K562 (cell line): Measurements from ENCODE around the gene CPN2. TPM values are rescaled to one million over a fixed set of nuclear protein-coding genes. Genes with fewer than 3 reads are reported as not detected.
A peak's percentile ranks its signal among the peaks of the same experiment; 100 is the strongest.

Experiments
- AFF4 ChIP-seq: sonication (generic); formaldehyde crosslinking; IDR thresholded peaks from 2 replicates; pipeline ENCODE4 v1.8.0; 2023; ENCODE audit warnings: mild to moderate bottlenecking, missing genetic modification reagents
- ATF3 ChIP-seq, 2 experiments: fragments of 450-650 bp in 1 of 2; sonication (generic) in 1 of 2; formaldehyde crosslinking in 1 of 2; IDR thresholded peaks in 1 of 2; conservative IDR thresholded peaks in 1 of 2; 2 replicates each; pipeline versions ENCODE4 v1.6.1 to v1.8.1; 2016 to 2023; ENCODE audit warnings: mild to moderate bottlenecking in 2 of 2, moderate library complexity in 2 of 2, inconsistent platforms in 1 of 2, missing genetic modification reagents in 1 of 2
- HNRNPUL1 ChIP-seq: fragments of 200-400 bp; formaldehyde crosslinking; IDR thresholded peaks from 2 replicates; pipeline ENCODE4 v1.6.1; 2017; ENCODE audit warnings: low read length
- ID3 ChIP-seq, 2 experiments: fragments of 250-450 bp in 1 of 2; fragments of 450-650 bp in 1 of 2; sonication (Bioruptor Pico) in 1 of 2; IDR thresholded peaks; 2 replicates each; pipeline versions ENCODE4 v1.6.1 to v1.8.0; 2016 to 2021; ENCODE audit warnings: mild to moderate bottlenecking in 2 of 2, moderate library complexity in 2 of 2, missing compliant biosample characterization in 1 of 2, missing genetic modification characterization in 1 of 2
- NELFE ChIP-seq: IDR thresholded peaks from 2 replicates; pipeline ENCODE4 v1.6.1; 2011; ENCODE audit warnings: mild to moderate bottlenecking; ENCODE audit not compliant: insufficient read depth, insufficient read length
- NFXL1 ChIP-seq: fragments of 450-650 bp; formaldehyde crosslinking; IDR thresholded peaks from 2 replicates; pipeline ENCODE4 v1.4.0; 2021; ENCODE audit warnings: mild to moderate bottlenecking
- RBM15 ChIP-seq: fragments of 200-400 bp; formaldehyde crosslinking; IDR thresholded peaks from 2 replicates; pipeline ENCODE4 v1.6.1; 2018; ENCODE audit warnings: mild to moderate bottlenecking, low read length, moderate library complexity; ENCODE audit not compliant: insufficient read depth
- RUNX1 ChIP-seq: sonication (generic); IDR thresholded peaks from 2 replicates; pipeline ENCODE4 v1.6.1; 2016; ENCODE audit warnings: antibody characterized with exemption, low read depth
- SMARCC2 ChIP-seq: fragments of 450-650 bp; IDR thresholded peaks from 2 replicates; pipeline ENCODE4 v1.6.1; 2017; ENCODE audit warnings: antibody characterized with exemption, moderate library complexity, mild to moderate bottlenecking, low read depth
- SRF ChIP-seq, 2 experiments: fragments of 250-450, 450-650 bp in 1 of 2; sonication (Bioruptor Pico) in 1 of 2; sonication (generic) in 1 of 2; formaldehyde crosslinking; IDR thresholded peaks; 2 replicates each; pipeline versions ENCODE4 v1.5.0 to v1.5.1; 2020 to 2022; ENCODE audit warnings: mild to moderate bottlenecking in 1 of 2, missing genetic modification reagents in 1 of 2
- THRB ChIP-seq: fragments of 450-650 bp; formaldehyde crosslinking; conservative IDR thresholded peaks from 2 replicates; pipeline ENCODE4 v1.4.0; 2022; ENCODE audit warnings: mild to moderate bottlenecking, missing genetic modification characterization
- TRIM28 ChIP-seq: fragments of 450-650 bp; IDR thresholded peaks from 2 replicates; pipeline ENCODE4 v1.6.1; 2017
- ZBTB33 ChIP-seq: sonication (generic); formaldehyde crosslinking; IDR thresholded peaks from 2 replicates; pipeline ENCODE4 v1.8.1; 2023; ENCODE audit warnings: mild to moderate bottlenecking, missing genetic modification reagents
- ZNF124 ChIP-seq: sonication (generic); formaldehyde crosslinking; IDR thresholded peaks from 2 replicates; pipeline ENCODE4 v1.8.1; 2022; ENCODE audit warnings: missing genetic modification reagents
- ZNF511 ChIP-seq: sonication (generic); formaldehyde crosslinking; IDR thresholded peaks from 2 replicates; pipeline ENCODE4 v1.8.0; 2022; ENCODE audit warnings: mild to moderate bottlenecking, missing genetic modification reagents
- ZNF785 ChIP-seq: fragments of 250-450 bp; sonication (Bioruptor Pico); IDR thresholded peaks from 2 replicates; pipeline ENCODE4 v1.4.0; 2020; ENCODE audit warnings: mild to moderate bottlenecking
- ZNF79 ChIP-seq: fragments of 250-450 bp; sonication (Bioruptor Pico); IDR thresholded peaks from 2 replicates; pipeline ENCODE4 v1.4.0; 2020; ENCODE audit warnings: low read depth, mild to moderate bottlenecking, moderate library complexity
- polyA plus RNA-seq, 8 experiments: library from polyadenylated mRNA; depleted of rRNA in 4 of 8; stranded (reverse) in 5 of 8; unstranded in 3 of 8; fragments of >200 nt; fragmentation: Nextera tagmentation in 2 of 8; fragmentation: Illumina TruSeq in 1 of 8; extraction: Ambion mirVana in 2 of 8; extraction: Trizol in 1 of 8; gene quantifications; 2 replicates each; pipeline versions ENCODE4 v1.2.1 to v1.2.3, GENCODE V29; 2011 to 2014; ENCODE audit warnings: inconsistent platforms in 1 of 8, missing spikeins in 1 of 8
- total RNA-seq, 7 experiments: library from RNA; depleted of rRNA in 6 of 7; stranded (reverse); fragments of >200 nt in 6 of 7; fragmentation: Illumina TruSeq in 2 of 7; extraction: Trizol in 2 of 7; gene quantifications; 2 replicates each; pipeline versions ENCODE4 v1.2.1 to v1.2.3, GENCODE V29; 2011 to 2021; ENCODE audit warnings: low replicate concordance in 1 of 7

Gene CPN2
- total and polyA plus RNA-seq, 9 of the 15 experiments (the other 6 are each of a cell fraction or from before 2014, with no cell fraction given) = not detected

GRCh38 chr3:194333212-194333980 lies 17.7 kb downstream of the CPN2 start (continued):
- TF ChIP-seq ATF3 (IDR thresholded peaks at IDR 0.05) (no peak), ATF3 (CRISPR knock-in tag; conservative IDR thresholded peaks at IDR 0.05) (peak; percentile 74; the same call in 1 of the 2 replicates), NFXL1 (CRISPR knock-in tag) (no peak), ZBTB33 (peak; percentile 46; the same call in 1 of the 2 replicates), TRIM28 (0 out of 2 replicates have a peak, but pooled peaks have one; percentile 71), AFF4 (no peak), RBM15 (no peak), THRB (no peak), ZNF124 (no peak), RUNX1 (no peak), ZNF785 (no peak), NELFE (no peak), HNRNPUL1 (no peak), ID3 (CRISPR knock-in tag; IDR thresholded peaks at IDR 0.05) (no peak), ID3 (tag; IDR thresholded peaks at IDR 0.05) (peak; percentile 82), SRF (CRISPR knock-in tag; IDR thresholded peaks at IDR 0.05) (no peak), ZNF511 (CRISPR knock-in tag) (no peak; the same call in 1 of the 2 replicates), SMARCC2 (no peak), ZNF79 (CRISPR knock-in tag) (no peak)
